Upper lobe of right lung (tissue), 1 donor: Measurements from ENCODE around the gene TBCCD1. TPM values are rescaled to one million over a fixed set of nuclear protein-coding genes. Genes with fewer than 3 reads are reported as not detected.
"Not testable (repeated sequence)": the region's sequence is repeated elsewhere in the genome, so short reads cannot be mapped to it uniquely, and the experiment has no call there.

Experiments
- ATAC-seq: fragments of 200-7000 bp; cut with Tn5 transposase; one replicate; pipeline ENCODE4 v1.9.1; 2020; ENCODE audit warnings: mild to moderate bottlenecking, moderate library complexity
- DNase-seq: peaks from one replicate; pipeline ENCODE4 v3.0.0-alpha.2; 2020
- H3K27ac ChIP-seq: fragments of 200-600 bp; one replicate; pipeline ENCODE4 v1.8.0; 2022
- H3K27me3 ChIP-seq: fragments of 200-600 bp; one replicate; pipeline ENCODE4 v1.8.0; 2022; ENCODE audit warnings: mild to moderate bottlenecking
- H3K36me3 ChIP-seq: fragments of 200-600 bp; one replicate; pipeline ENCODE4 v1.8.0; 2022
- H3K4me1 ChIP-seq: fragments of 200-600 bp; one replicate; pipeline ENCODE4 v1.8.0; 2022
- H3K4me3 ChIP-seq: fragments of 200-600 bp; one replicate; pipeline ENCODE4 v1.8.0; 2022; ENCODE audit warnings: mild to moderate bottlenecking
- H3K9me3 ChIP-seq: fragments of 200-600 bp; one replicate; pipeline ENCODE4 v1.8.0; 2022
- intact Hi-C: fragments of 100-400 bp; cut with DNase I; formaldehyde crosslinking; loops from one replicate; pipeline ENCODE4 v1.11.0; 2022
- total RNA-seq: library from RNA; stranded (reverse); fragmentation: NEBNext Ultra II Directional; extraction: Animal tissue kit (Norgen Biotek cat#: 25700); gene quantifications from one replicate; pipeline ENCODE4 v1.2.1, GENCODE V29; 2021
- TF ChIP-seq, protein P1 (sequence below): fragments of 200-600 bp; IDR thresholded peaks from one replicate; pipeline ENCODE4 v1.8.0; 2022; ENCODE audit warnings: antibody characterized with exemption
- donor health status: DM: no; HTN: yes; CAD: no; lungs with severe emphysema.

The TBCCD1 gene
- total RNA-seq, 1 donor from 2014 or later: 11.3 TPM

DNA sequence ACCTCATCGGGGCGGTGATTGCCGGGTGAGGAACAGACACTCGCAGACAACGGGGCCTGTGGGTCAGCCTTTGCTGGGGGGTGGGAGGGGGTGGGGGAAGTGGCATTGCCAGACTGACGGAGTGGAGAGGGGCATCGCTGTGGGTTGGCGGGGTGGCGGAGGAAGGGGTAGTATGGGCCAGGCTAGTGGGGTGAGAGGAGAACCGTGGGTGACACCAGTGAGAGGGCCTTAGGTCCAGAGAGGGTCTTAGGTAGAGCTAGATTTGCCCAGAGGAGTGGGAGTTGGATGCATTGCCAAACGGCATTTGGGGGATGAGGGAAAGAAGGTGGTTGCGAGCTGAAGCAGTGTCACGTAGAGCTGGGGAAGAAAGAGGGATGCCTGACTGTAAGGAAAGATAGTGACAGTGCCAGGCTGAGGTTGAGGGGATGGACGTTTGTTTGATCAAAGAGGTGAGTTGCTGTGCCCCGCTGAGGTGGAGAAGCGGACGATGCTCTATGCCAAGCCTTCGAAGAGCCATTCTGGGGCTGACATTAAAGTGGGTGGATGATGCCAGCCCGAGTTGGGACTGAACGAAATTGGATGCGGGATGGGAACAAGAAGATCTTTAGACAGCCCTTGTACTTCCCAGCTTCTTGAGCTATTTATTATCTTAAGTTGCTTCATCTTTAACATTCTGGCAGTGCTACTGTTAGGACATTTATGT is 4.0 kb upstream of the TBCCD1 start:
- H3K4me1 ChIP-seq: peaks cover 24% of the 10 kb centered on the region
- ATAC-seq: no peak

DNA sequence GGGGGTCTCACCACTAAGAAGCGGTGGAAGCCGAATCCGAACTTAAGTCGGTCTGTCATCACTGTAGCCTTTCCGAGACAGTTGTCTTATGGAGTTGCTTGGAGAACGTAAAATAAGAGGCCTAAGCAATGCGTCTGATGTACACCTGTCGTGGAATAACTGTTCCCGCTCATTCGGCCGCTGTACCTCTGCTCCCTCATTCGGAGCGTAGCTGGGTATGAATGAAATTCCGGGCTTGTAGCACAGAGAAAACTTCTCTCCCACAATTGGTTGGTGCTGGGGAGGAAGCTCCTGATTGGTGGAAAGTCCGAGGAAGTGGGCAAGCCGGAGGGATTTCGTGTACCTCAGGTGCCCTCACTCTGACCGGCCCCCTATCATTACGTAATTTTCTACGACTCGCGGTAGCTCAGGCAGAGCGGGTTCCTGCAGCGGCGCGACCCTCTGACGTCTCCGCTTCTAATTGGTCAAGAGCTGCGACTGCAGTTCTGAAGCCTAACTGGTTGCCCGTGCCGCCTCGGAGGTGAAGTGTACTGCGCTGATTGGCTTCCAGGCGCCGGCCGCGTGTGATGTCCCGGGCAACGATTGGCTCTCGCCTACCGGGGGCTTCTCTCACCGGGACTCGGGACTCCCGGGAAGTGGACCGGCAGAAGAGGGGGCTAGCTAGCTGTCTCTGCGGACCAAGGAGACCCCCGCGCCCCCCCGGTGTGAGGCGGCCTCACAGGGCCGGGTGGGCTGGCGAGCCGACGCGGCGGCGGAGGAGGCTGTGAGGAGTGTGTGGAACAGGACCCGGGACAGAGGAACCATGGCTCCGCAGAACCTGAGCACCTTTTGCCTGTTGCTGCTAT is 3.2 kb upstream of the TBCCD1 start, which contains the start of gene DNAJB11:
DNAJB11 (plus strand) TSS at position 625 of the 845 bp plus-strand sequence; CDS start at position 803, 178 bp downstream.
- H3K4me3 ChIP-seq: peak within 1 kb of the TSS; percentile 99
- ATAC-seq (peak; percentile 95), DNase-seq (peak; percentile 99)
- no peaks in the 10 kb centered on the region for H3K9me3 ChIP-seq
- peaks cover 27% of the 10 kb centered on the region for H3K4me1 ChIP-seq
- peak within 1 kb of the TSS; percentile 93 for H3K27ac ChIP-seq
- H3K36me3 ChIP-seq: peaks cover 29% of the 10 kb centered on the region
- intact Hi-C loops: no loop called here
- no peaks in the 10 kb centered on the region for H3K27me3 ChIP-seq
- TF ChIP-seq, protein P1, sequence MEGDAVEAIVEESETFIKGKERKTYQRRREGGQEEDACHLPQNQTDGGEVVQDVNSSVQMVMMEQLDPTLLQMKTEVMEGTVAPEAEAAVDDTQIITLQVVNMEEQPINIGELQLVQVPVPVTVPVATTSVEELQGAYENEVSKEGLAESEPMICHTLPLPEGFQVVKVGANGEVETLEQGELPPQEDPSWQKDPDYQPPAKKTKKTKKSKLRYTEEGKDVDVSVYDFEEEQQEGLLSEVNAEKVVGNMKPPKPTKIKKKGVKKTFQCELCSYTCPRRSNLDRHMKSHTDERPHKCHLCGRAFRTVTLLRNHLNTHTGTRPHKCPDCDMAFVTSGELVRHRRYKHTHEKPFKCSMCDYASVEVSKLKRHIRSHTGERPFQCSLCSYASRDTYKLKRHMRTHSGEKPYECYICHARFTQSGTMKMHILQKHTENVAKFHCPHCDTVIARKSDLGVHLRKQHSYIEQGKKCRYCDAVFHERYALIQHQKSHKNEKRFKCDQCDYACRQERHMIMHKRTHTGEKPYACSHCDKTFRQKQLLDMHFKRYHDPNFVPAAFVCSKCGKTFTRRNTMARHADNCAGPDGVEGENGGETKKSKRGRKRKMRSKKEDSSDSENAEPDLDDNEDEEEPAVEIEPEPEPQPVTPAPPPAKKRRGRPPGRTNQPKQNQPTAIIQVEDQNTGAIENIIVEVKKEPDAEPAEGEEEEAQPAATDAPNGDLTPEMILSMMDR: no peak

More for the DNA sequence above, 4.0 kb upstream of the TBCCD1 start:
- Histone ChIP-seq H3K27me3 (no peaks in the 10 kb centered on the region), H3K4me3 (peak overlapping the region; percentile 99), H3K9me3 (no peaks in the 10 kb centered on the region), H3K27ac (peak overlapping the region; percentile 93), H3K36me3 (peaks cover 37% of the 10 kb centered on the region)
- TF ChIP-seq, protein P1: no peak
- DNase-seq: no peak
- intact Hi-C loops: no loop called here

- TF ChIP-seq, protein P1: no peak
- peaks cover 27% of the 10 kb centered on the region for H3K4me1 ChIP-seq
- H3K4me3 ChIP-seq: peak overlapping the region; percentile 99
- peak overlapping the region; percentile 67 for H3K27ac ChIP-seq
- peaks cover 23% of the 10 kb centered on the region for H3K36me3 ChIP-seq
- intact Hi-C loops: no loop called here
- no peaks in the 10 kb centered on the region for H3K27me3 ChIP-seq
- H3K9me3 ChIP-seq: no peaks in the 10 kb centered on the region
- DNase-seq (no peak), ATAC-seq (no peak)
These were observed 2.6 kb upstream of the TBCCD1 start for GRCh38 chr3:186569779-186570095.

GRCh38 chr3:186569361-186569760 is 2.2 kb upstream of the TBCCD1 start:
- ATAC-seq, H3K27me3 ChIP-seq, H3K27ac ChIP-seq, H3K9me3 ChIP-seq, intact Hi-C loops, DNase-seq: not testable (repeated sequence)
- Histone ChIP-seq H3K36me3 (peaks cover 20% of the 10 kb centered on the region), H3K4me1 (peaks cover 27% of the 10 kb centered on the region), H3K4me3 (peak overlapping the region; percentile 99)

DNA sequence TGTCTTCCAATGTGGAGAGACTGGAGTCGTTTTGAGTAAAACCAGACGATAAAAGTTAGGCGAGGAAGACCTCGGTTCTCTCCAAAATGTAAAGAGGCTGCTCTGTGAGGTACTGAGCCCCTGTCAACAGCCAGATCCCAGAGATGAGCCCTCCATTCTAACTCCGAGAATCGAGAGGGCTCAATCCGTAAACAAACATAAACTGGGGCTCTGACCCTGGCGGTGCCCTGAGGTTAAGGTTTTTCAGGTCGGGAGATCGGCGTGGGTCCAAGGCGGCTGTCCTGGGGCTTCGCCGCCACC is 417 bp downstream of the TBCCD1 start:
- peak overlapping the region; percentile 90 for H3K27ac ChIP-seq
- ATAC-seq: no peak
- H3K36me3 ChIP-seq: no peaks in the 10 kb centered on the region
- H3K9me3 ChIP-seq: no peaks in the 10 kb centered on the region
- no peak for DNase-seq
- peak overlapping the region; percentile 100 for H3K4me3 ChIP-seq
- intact Hi-C loops: no loop called here
- H3K27me3 ChIP-seq: no peaks in the 10 kb centered on the region
- TF ChIP-seq, protein P1: no peak
- peaks cover 23% of the 10 kb centered on the region for H3K4me1 ChIP-seq

DNA sequence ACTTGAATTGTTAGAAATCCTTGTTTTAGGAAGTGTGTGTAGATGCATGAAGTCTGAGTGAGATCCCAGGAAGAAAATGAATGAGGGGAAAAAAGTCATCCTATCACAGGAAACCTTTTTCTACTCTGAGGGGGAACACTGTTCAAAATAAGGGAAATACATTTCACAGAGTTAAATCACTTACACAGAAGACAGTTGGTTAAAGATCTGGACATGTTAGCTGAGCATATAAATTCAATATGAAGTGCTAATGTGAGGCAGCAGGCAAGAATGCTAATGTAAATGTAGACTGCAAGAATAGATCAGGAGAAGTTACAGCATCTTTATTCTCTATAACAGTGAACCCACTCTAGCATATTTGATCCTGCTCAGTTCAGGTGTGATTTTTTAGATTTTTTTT is 2.6 kb downstream of the TBCCD1 start:
- H3K36me3 ChIP-seq: no peaks in the 10 kb centered on the region
- ATAC-seq (no peak), DNase-seq (no peak)
- no peaks in the 10 kb centered on the region for H3K27me3 ChIP-seq
- intact Hi-C loops: no loop called here
- no peak overlapping the region for H3K4me3 ChIP-seq
- H3K27ac ChIP-seq: no peak overlapping the region
- TF ChIP-seq, protein P1: no peak
- peaks cover 12% of the 10 kb centered on the region for H3K4me1 ChIP-seq
- no peaks in the 10 kb centered on the region for H3K9me3 ChIP-seq
